CD4-positive, alpha-beta T cell treated with Interleukin-10 for 1 hour (primary cell): ENCODE data around the gene GTF3C2.
"Not testable (repeated sequence)": the region's sequence is repeated elsewhere in the genome, so short reads cannot be mapped to it uniquely, and the experiment has no call there.

Experiments used
- DNase-seq: peaks from one replicate; pipeline ENCODE4 v3.0.0-alpha.2; 2020

Gene GTF3C2

GRCh38 chr2:27319839-27320238 is 36.7 kb downstream of the GTF3C2 start:
- DNase-seq = not testable (repeated sequence)

GRCh38 chr2:27316655-27317412 is 39.7 kb downstream of the GTF3C2 start:
- DNase-seq = no peak

- no peak for DNase-seq
Measured at GRCh38 chr2:27315122-27315521, 41.4 kb downstream of the GTF3C2 start.

- DNase-seq = no peak
Measured at GRCh38 chr2:27314709-27315108, 41.9 kb downstream of the GTF3C2 start.

DNA sequence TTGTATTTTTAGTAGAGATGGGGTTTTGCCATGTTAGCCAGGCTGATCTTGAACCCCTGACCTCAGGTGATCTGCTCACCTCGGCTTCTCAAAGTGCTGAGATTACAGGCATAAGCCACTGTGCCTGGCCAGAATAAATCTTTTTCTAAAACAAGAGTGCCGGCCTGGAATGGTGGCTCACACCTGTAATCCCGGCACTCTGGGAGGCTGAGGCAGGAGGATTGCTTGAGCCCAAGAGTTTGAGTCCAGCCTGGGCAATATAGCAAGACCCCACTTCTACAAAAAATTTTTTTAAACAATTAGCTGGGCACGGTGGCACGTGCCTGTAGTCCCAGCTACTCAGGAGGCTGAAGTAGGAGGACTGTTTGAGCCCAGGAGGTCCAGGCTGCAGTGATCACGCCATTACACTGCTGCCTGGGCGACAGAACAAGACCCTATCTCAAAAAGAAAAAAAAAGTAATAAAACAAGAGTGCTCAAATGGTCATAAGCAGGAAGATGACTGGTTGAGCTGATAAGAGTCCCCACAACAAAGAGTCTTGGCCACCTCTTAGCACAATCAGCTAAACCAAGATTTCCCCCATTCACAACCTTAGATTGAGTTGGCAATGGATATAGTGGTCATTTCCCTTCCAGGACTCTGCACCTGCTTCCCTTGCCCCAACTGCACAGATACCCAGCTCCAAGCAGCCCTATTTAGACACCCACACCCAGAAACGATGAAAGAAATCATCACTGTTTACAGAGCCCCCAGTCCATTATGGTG is 42.5 kb downstream of the GTF3C2 start:
- DNase-seq = no peak

DNA sequence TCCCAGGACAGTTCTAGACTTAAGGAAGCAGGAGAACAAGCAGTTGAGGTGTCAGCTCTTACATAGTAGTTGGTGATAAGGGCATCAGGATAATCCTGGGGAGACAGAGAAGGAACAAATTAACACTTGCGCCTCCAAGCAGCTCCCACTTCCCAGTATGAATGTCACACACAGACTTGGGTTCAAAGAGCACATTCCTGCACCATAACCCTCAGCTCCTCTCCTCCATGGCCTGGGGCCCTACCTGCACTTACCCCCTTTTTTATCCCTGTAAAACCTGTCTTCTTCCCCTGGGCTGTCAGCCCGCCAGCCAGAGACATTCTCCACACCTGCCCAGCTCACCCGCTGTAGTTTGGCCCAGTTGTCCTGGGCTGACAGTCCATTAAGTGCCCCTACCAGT is 44.4 kb downstream of the GTF3C2 start:
- no peak for DNase-seq

- no peak for DNase-seq
Measured at GRCh38 chr2:27309651-27310050, 46.9 kb downstream of the GTF3C2 start.

- DNase-seq = no peak
Measured at GRCh38 chr2:27308359-27308881, 48.1 kb downstream of the GTF3C2 start, which contains the start of gene UCN. TSS of gene UCN (minus strand) at chr2:27308445. CDS start at chr2:27307895, 550 bp downstream.

DNA sequence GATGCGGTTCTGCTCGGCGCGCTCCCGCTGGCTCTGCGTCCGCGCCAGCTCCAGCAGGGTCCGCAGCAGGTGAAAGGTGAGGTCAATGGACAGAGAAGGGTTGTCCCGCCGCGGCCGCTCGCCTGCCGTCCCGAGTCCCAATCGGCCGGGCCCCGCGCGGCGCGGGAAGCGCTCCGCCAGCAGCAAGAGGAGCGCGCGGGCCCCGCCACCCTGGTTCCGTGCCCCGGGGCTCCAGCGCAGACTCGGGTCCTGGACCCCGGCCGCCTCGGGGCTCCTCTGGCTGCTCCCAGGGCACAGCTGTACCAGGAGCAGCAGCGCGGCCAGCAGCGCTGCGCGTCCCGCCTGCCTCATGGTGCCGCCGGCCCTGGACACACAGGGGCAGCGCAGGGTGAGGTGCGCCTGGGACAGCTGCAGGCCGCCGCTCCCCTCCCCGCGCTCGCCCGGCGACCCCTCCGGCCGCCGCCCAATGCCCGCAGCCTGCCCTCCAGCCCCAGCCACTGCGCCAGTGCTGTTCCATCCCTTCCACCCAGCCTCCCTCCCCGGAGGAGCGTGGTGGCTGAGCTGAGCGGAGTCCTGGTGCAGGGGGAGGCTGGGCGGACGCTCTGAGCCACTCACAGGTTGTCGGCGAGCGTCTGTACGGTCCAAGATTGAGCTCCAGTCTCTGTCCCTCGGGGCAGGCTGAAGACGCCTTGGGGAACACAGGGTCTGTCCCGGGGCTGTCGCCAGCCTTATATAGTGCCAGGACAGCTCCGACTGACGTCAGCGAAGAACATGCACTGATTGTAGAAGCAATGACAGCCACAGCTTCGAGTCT is 48.8 kb downstream of the GTF3C2 start:
- no peak for DNase-seq

DNA sequence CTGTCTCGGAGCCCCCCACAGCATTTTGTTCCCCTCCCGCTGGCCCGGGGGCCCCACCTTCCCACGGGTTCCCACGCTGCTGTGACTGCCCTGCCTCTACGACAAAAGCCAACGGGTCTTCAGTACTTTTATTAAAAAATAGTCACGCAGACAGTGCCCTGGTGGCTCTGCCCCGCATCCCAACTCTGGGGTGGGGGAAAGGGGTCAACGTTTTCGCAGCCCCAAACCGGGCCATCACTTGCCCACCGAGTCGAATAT is 49.3 kb downstream of the GTF3C2 start:
- no peak for DNase-seq

GRCh38 chr2:27306573-27307286 is 49.8 kb downstream of the GTF3C2 start:
- DNase-seq = peak; percentile 28

DNA sequence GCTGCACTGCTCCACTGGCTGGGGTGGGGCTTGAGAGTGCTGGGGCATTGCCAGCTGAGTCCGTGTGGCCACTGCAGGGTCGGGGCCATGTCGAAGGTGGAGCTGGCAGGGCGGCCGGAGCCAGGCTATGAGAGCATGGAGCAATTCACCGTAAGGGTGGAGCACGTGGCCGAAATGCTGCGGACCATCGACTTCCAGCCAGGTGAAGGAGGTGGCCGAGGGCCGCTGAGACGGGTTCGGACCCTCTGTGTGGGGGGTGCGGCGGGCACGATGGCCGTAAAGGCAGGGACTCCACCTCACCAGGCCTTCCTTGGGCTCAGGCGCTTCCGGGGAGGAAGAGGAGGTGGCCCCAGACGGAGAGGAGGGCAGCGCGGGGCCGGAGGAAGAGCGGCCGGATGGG is 50.4 kb downstream of the GTF3C2 start:
- DNase-seq = no peak

- no peak for DNase-seq
Measured at GRCh38 chr2:27305516-27305915, 51.0 kb downstream of the GTF3C2 start.

DNA sequence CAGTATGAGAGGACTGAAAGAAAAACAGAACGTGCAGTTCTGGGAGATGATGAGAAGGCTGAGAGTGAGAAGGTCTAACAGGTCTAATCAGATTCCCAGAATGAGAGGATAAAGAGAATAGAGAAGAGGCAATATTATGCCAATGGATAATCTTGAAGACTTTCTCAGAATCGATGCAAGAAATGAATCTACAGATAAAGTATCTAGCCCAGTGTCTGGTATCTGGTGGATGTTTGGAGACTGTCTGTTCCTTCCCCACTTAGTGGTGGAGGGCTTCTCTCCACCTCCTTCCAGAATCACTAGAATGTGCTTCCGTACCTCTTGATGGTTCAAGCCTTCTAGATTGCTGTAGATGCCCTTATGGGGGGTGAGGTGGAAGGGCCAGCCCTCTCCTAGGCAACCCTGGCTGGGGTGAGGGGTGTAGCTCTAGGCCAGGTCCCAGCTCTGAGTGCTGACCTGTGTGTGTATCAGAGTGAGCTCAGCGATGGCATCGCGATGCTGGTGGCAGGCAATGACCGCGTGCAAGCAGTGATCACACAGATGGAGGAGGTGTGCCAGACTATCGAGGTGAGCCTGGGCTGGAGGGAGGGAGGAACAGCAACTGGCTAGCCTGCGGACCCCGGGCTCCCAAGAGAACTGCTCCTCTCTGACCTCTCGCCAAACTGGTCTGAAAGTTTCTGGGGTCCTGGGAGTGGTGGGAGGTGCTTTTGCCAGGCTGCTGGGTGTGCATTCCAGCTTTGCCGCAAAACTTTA is 51.9 kb downstream of the GTF3C2 start:
- no peak for DNase-seq

- peak; percentile 68 for DNase-seq
Measured at GRCh38 chr2:27303093-27304025, 53.2 kb downstream of the GTF3C2 start.

DNA sequence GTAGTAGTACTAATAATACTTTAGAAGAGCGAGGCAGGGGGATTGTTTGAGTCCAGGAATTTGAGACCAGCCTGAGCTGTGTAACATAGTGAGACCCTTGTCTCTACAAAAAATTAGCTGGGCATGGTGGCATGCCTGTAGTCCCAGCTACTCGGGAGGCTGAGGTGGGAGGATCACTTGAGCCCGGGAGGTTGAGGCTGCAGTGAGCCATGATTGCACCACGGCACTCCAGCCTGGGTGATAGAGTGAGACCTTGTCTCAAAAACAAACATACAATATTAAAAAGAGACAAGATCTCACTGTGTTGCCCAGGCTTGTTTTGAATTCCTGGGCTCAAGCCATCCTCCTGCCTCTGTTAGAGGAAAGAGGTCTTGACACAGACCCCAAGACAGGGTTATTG is 56.0 kb downstream of the GTF3C2 start:
- not testable (repeated sequence) for DNase-seq

DNA sequence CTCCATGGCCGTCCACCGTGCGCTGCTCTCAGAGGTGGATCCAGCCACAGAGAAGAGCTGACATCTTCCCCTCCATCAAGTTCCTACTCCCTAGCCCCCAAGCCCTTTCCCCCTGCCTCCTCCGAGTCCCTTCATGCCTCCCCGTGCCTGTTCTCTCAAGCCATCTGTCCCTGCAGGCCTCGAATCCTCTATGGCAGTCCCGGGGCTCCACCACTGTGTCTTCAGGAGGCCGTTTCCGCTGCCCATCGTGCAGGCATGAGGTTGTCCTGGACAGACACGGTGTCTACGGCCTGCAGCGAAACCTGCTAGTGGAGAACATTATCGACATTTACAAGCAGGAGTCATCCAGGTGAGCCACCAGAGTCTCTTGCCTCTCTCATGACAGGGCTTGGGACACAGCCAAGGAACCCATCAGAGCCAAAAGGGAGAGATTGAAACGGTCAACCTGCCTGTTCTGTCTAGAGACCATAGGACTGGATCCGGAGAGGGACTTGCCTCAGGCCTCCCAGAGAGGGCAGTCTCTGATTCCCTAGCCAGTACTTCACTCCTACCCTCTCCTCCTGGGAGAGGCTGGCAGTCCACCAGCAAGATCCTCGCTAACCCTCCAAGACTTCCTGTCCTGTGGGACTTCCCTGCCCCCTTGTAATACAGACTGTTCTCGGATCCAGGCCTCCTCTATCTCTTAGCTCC is 58.0 kb downstream of the GTF3C2 start:
- DNase-seq = no peak

DNA sequence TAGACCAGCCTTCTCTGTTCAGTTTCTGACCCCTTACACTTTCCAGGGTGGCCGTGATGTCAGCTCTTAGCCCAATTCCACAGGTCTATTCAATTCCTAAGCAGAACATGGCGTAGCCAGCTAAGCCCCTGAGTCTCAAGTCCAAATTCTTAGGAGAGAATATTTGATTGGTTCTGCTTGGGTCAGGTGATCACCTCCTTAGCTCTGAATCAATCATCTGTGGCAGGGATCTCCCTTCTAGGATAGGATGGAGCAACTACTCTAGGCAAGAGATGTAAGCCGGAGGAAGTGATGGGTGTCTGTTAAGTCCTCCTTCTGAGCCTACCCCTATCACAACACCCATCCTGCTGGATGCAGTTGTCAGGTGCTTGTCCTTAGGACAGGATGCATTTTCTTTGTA is 59.4 kb downstream of the GTF3C2 start:
- DNase-seq = no peak

- no peak for DNase-seq
Measured at GRCh38 chr2:27296481-27296880, 60.1 kb downstream of the GTF3C2 start.

DNA sequence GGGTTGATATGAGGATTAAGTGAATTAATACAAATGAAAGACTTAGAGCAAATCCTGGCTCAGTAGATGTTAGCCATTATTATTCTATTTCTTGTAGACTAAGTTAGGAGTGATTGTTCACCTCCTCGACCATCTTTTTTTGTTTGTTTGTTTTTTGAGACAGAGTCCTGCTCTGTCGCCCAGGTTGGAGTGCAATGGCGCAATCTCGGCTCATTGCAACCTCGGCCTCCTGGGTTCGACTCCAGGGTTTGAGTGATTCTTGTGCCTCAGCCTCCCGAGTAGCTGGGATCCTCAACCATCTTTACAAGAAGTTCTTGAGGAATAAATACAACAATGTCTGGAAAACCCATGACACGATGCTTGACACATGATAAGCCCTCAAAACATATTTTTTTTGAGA is 61.6 kb downstream of the GTF3C2 start:
- no peak for DNase-seq
